Measurements from ENCODE around the gene SLC45A3.

GRCh38 chr1:205633421-205633976 lies 46.8 kb downstream of the SLC45A3 start:
- TF ChIP-seq CTCF (IDR thresholded peaks at IDR 0.05) (no peak), POLR2A (IDR thresholded peaks at IDR 0.05) (no peak)
